Activated T-cell treated with anti-CD3 and anti-CD28 coated beads, Interleukin-2, amount 50 U/mL, for 1 hour (primary cell): ENCODE data around the gene SLC10A7.

Experiments used
- DNase-seq: peaks from one replicate; pipeline ENCODE4 v3.0.0-alpha.2; 2020

The SLC10A7 gene

GRCh38 chr4:146521541-146522097 lies at the start of gene SLC10A7:
Gene SLC10A7 (minus strand): TSS chr4:146521940. CDS start chr4:146521717, 223 bp downstream.
- peak; percentile 73 for DNase-seq

GRCh38 chr4:146567396-146567795 lies 45.7 kb upstream of the SLC10A7 start:
- no peak for DNase-seq

- DNase-seq = no peak
Observed at GRCh38 chr4:146564492-146564891, 42.8 kb upstream of the SLC10A7 start.

GRCh38 chr4:146550161-146550560 lies 28.4 kb upstream of the SLC10A7 start:
- no peak for DNase-seq

- DNase-seq = no peak
Observed at GRCh38 chr4:146548443-146548842, 26.7 kb upstream of the SLC10A7 start.

- DNase-seq = no peak
Observed at GRCh38 chr4:146545102-146545501, 23.4 kb upstream of the SLC10A7 start.

GRCh38 chr4:146534178-146534577 lies 12.4 kb upstream of the SLC10A7 start:
- DNase-seq = no peak

- no peak for DNase-seq
Observed at GRCh38 chr4:146525754-146526153, 4.0 kb upstream of the SLC10A7 start.

- DNase-seq = no peak
Observed at GRCh38 chr4:146524663-146525062, 2.9 kb upstream of the SLC10A7 start.

- no peak for DNase-seq
Observed at GRCh38 chr4:146522869-146523205, 1.1 kb upstream of the SLC10A7 start.

GRCh38 chr4:146522098-146522868 lies 543 bp upstream of the SLC10A7 start:
- DNase-seq = peak; percentile 85

GRCh38 chr4:146520896-146521540 lies 722 bp downstream of the SLC10A7 start:
- DNase-seq = peak; percentile 22

GRCh38 chr4:146514651-146515357 lies 6.9 kb downstream of the SLC10A7 start:
- DNase-seq = no peak

GRCh38 chr4:146513548-146513947 lies 8.2 kb downstream of the SLC10A7 start:
- no peak for DNase-seq

- no peak for DNase-seq
Observed at GRCh38 chr4:146511381-146511780, 10.4 kb downstream of the SLC10A7 start.

GRCh38 chr4:146510942-146511341 lies 10.8 kb downstream of the SLC10A7 start:
- no peak for DNase-seq

- DNase-seq = no peak
Observed at GRCh38 chr4:146508229-146508939, 13.4 kb downstream of the SLC10A7 start.

GRCh38 chr4:146507632-146508031 lies 14.1 kb downstream of the SLC10A7 start:
- DNase-seq = no peak

- no peak for DNase-seq
Observed at GRCh38 chr4:146506272-146506671, 15.5 kb downstream of the SLC10A7 start.

GRCh38 chr4:146500216-146500615 lies 21.5 kb downstream of the SLC10A7 start:
- no peak for DNase-seq

GRCh38 chr4:146498291-146498690 lies 23.4 kb downstream of the SLC10A7 start:
- DNase-seq = no peak

- DNase-seq = no peak
Observed at GRCh38 chr4:146495269-146495668, 26.5 kb downstream of the SLC10A7 start.

GRCh38 chr4:146494143-146494542 lies 27.6 kb downstream of the SLC10A7 start:
- DNase-seq = no peak
